Midbrain (tissue), 1 donor: ENCODE results near the gene MTMR8.
"Not testable (repeated sequence)": the region's sequence is repeated elsewhere in the genome, so short reads cannot be mapped to it uniquely, and the experiment has no call there.

Source experiments
- DNase-seq: peaks from one replicate; lab custom pipeline; 2025; lab: John Stamatoyannopoulos, UW

The MTMR8 gene

DNA sequence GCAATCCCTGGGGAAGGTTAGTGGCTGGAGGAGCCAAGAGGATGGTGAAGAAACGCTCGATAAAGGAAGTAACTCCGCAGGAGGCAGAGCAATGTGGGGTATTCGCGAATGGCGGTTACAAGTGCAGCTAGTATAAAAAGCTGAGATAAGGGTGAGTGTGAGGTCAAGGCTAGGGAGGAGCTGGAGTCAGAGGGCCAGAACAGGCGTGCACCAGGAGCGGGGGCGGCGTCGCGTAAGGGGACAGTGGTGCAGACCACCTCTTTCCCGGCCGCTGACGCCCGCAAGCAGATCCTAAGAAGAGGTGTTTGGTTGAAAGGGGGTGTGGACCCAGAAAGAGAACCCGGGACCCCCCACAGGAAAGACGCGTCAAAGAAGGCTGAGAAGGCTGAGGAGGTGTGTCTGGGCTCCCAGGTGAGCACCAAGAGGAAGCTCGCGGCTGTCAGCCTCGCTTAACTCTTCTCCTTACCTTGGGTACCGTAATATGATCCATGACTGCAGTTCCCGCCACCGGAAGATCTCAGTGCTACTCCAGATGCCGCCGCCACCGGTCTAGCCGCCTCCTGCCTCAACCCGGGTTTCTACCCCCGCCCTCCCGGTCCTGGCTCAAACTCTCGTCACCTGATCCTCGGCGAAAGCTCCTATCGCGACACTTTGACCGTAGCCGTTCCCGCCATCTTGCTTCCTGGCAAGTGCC is at the start of gene MTMR8:
Gene MTMR8 (minus strand): TSS at position 579 of the 694 bp plus-strand sequence. CDS start 89 bp downstream, at position 490.
- DNase-seq, result peak; percentile 44

DNA sequence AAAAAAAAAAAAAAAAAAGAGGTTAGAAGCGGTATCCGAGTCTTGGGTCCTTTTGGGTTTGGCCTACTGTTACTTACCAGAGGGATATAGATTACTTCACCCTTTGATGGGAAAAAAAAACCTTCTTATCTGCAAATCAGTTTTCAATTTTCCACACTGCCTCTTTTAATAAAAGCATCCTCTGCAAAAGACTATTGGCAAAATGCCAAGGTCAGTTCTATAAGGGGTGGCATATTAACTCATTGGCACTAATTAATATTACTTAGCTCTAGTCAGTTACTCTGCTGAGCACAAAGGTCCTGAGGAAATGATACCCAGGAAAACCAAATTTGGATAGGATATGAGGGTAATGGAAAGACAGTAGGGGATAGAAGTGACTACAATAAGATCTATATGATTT is 44.3 kb upstream of the MTMR8 start:
- no peak for DNase-seq

DNA sequence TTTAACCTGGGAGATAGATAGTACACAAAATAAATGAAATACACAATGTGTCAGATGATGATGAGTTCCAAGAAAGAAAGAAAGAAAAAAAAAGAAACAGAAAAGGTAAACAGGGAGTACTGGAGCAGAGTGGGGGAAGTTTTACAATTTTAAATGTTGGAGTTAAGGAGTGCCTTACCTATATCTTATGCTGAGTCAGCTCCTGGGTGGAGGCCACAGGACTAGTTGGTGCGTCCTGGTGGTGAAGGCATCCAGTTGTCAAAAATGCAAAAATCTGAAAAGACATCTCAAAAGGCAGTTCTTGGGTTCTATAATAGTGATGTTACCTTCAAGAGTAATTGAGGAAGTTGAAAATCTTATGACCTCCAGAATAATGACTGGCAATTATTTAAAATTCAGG is 42.4 kb upstream of the MTMR8 start:
- no peak for DNase-seq

DNA sequence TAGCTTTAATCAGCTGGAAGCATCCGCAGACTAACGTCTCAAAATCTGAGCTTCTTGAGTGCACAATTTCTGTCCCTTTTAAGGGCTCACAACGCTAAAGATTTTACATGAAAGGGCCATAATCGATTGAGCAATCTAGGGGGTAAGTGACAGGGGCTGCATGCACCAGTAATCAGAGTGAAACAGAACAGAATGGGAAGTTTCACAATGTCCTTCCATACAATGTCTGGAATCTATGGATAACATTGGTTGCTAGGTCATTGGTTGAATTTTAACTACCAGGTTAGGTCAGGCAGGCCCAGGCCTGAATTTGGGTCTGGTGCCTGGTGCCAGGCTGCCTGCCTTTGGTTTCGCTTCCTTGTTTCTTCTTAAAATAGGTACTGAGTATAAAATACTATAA is 42.0 kb upstream of the MTMR8 start:
- no peak for DNase-seq

DNA sequence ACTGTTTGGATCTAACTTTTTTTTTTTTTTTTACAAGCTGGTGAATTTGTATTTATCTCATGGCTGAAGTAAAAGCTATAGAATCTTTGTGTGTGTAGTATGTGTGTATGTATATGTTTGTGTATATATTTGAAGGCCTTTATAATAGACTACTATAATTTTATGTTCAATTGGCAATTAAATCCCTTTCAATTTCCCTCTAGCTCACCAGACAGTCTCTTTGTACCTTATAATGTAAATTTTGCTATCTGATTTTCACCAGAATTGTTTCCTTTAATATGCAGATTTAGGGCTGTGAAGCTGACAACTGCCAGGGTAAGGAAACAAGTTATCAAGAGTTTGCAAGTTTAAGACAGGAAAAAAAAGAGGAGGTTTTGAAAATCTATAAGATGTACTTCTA is 33.1 kb upstream of the MTMR8 start:
- no peak for DNase-seq

DNA sequence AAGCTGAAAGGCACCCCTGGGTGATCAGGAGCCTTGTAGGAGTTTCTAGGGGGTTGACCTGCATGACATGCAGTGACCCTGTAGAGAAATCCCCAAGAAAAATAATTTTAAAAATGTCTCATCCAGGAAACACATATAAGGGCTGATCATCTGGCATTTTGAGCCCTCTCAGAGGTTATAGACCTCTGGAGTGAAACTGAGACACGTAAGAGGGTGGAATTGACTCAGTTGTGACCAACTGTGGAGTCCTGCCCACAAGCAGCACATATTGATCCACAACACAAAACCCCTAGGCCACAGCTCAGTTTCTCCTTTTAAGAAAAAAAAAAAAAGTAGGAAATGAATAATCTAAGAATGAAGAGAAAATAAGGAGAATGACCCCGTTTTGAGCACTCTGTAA is 32.5 kb upstream of the MTMR8 start:
- DNase-seq, result no peak

DNA sequence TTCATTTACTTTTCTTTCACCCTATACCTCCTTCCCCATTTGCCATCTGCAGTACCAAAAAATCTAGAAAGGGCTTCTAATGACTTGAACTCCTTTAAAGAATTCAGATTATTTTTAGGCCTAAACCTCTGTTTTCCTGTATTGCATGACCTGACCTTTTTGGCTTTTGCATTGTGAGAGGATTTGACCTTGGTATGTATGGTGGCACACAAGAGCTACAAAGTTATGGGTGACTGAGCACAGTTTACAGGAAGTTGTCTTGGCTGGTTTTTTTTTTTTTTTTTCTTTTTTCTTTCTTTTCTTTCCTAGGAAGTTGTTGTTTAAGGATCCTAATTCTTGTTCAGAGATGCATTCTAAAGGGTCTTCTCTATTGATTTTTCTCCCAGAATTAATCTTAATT is 32.0 kb upstream of the MTMR8 start:
- DNase-seq, result no peak

DNA sequence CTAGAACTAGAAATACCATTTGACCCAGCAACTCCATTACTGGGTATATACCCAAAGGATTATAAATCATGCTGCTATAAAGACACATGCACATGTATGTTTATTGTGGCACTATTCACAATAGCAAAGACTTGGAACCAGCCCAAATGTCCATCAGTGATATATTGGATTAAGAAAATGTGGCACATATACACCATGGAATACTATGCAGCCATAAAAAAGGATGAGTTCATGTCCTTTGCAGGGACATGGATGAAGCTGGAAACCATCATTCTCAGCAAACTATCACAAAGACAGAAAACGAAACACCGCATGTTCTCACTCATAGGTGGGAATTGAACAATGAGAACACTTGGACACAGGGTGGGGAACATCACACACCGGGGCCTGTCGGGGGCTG is 14.5 kb upstream of the MTMR8 start:
- not testable (repeated sequence) for DNase-seq

DNA sequence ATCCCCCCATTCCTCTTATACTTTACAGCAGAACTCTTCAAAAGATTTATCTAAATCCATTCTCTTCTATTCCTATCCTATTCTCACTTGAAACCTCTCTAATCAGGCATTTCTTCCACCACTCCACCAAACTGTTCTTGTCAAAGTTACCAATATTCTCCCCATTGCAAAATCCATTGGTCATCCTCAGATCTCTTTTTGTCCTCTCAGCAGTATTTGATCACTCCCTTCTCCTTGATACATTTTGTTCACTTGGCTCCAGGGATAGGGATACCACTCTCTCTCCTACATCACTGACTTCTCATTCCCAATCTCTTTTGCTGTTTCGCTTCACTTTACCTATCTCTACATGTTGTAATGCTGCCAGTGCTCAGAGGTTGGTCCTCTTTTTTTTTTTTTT is 2.8 kb upstream of the MTMR8 start:
- DNase-seq, result no peak

DNA sequence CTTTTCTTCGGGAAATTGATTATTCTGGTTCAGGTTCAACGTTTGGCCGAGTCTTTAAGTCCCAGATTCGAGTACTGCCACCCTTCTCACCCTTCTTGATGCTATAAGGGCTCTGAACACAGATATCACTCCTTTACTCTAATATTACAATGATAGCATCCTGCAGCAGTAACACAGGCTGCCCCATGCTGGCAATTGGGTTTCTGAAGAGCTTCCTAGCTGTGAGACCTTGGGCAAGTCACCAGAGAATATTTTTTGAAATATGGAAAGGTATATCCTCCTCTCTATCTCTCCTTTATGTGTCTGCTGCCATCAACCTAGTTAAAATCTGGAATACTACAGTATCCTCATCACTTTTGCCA is 297 bp upstream of the MTMR8 start:
- no peak for DNase-seq

DNA sequence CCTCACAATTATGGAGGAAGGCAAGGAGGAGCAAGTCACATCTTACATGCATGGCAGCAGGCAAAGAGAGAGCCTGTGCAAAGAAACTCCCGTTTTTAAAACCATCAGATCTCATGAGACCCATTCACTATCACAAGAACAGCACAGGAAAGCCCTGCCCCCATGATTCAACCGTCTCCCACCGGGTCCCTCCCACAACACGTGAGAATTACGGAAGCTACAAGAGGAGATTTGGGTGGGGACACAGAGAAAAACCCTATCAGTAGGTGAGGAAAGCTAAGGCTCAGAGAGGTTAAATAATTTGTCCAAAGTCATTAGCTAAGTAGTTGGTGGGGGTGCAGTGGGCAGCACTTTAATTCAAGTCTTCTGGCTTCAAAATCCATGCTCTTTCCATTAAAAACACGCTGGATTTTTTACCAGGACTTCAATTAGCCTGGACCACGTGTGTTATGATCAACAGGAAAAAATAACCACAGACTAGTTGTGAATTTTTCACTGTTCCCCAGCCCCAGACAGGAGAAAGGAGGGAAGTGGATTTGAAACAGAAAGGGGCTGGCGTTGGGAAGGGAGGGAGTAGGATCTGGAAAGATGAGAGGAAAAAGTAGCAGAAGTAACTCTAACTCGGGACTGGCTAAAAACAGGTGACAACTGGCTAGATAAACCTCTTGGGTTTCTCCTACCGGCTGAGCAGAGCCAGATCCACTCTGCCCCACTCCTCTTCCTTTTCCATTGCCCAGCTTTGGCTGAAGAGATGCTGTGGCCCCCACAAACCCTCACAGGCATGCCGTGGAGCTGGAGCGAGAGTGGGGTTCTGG is 986 bp downstream of the MTMR8 start:
- no peak for DNase-seq

DNA sequence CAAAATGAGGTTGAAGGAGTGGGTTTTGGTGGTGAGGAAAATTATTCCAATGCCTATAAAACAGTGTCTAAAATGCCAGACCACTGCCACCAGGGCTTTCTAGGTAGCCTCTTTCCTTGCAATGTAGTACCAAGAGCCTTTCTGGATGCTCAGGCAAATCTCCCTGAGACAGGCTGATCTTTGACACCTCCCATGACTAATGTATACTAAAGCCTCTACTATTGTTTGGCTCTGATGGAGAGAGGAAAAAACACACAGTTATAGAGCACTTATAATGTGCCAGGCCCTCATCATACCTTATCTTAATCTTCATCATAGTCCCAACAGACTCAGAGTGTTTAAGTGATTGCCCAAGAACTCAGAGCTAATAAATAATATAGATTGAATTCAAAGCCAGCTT is 5.8 kb downstream of the MTMR8 start:
- DNase-seq, result no peak

DNA sequence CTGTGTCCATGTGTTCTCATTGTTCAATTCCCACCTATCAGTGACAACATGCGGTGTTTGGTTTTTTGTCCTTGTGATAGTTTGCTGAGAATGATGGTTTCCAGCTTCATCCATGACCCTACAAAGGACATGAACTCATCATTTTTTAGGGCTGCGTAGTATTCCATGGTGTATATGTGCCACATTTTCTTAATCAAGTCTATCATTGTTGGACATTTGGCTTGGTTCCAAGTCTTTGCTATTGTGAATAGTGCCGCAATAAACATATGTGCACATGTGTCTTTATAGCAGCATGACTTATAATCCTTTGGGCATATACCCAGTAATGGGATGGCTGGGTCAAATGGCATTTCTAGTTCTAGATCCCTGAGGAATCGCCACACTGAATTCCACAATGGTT is 14.5 kb downstream of the MTMR8 start:
- not testable (repeated sequence) for DNase-seq

DNA sequence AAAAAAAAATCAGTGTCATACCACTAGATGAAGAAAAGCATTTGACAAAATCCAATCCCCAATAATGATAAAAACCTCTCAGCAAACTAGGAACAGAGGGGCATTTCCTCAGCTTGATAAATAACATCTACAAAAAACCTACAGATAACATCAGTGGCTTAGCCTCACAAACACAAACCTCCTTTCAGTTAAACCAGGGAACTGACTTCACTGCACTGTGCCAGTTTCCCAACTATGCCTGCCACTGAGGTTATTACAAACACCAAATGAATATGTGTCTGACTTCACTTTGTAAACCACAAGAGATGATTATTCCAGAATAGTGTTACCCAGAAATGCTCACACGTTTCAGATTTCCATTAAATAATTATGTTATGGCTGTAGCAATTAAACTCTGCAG is 15.3 kb downstream of the MTMR8 start:
- no peak for DNase-seq

DNA sequence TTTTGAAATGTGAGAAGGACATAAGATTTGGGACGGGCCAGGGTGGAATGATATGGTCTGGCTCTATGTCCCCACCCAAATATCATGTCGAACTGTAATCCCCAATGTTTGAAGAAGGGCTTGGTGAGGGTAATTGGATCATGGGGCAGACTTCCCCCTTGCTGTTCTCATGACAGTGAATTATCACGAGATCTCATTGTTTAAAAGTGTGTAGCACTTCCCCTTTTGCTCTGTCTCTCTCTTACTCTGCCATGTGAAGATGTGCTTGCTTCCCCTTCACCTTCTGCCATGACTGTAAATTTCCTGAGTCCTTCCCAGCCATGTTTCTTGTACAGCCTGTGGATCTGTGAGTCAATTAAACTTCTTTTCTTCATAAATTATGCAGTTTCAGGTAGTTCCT is 17.5 kb downstream of the MTMR8 start:
- DNase-seq, result no peak

DNA sequence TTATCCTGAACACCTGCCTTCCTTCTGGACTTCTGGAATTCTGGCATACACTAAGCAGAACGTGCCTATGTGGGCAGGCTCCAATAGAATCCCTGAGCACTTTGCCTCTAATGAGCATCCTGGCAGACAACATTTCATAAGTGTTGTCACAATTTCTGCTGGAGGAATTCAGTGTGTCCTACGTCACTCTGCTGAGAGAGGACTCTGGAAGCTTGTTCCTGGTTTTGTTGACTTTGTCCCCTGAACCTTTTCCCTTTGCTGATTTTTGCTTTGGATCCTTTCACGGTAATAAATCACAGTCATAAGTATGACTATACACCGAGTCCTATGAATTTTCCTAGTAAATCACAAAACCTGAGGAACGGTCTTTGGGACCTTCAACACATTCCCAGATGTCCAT is 43.2 kb downstream of the MTMR8 start:
- no peak for DNase-seq

DNA sequence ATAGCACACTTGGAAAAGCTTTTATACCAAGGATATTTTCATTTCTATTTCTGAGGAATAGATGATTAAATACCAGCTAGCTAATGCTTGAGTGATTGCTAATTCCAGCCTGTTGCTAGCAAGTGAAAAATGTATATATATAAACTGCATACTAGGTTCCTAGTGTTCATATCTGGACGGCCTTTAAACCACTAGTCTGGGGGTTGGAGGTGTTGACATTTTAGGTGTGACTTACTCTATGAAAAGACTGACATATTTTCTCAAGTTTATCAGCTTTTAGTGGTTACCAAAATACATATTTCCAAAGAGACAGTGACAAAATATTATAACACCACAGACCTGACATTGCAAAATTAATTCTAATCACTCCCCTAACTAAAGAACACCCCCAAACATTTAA is 44.7 kb downstream of the MTMR8 start:
- no peak for DNase-seq

DNA sequence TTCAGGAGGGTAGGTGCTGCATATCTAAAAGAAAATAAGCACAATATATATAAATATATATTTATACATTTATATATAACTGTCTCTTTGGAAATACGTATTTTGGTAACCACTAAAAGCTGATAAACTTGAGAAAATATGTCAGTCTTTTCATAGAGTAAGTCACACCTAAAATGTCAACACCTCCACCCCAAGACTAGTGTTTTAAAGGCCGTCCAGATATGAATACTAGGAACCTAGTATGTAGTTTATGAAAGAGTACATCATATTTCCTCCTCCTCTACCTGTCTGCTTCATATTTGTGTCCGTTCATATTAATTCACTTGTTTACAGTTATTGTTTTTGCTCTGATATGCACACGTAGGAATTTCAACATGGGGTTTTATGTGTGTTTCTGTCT is 45.2 kb downstream of the MTMR8 start:
- no peak for DNase-seq

DNA sequence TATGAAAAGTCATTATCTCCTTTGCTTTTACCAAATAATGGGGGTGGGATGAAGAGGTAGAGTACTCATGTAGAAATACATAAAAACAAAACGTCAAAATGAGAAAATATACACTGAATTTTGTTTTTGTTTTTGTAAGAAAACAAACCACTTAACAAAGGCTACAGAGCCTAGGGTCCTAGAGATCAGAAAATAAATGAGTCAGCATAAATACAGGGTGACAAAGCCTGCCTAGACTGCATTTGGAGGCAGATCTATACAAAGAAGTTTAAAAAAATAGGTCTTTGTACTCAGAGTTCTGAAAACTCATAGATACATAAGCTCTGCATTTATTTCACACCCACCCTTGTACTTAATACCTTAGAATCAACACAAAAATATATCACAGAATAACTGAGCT is 52.4 kb downstream of the MTMR8 start:
- DNase-seq, result no peak

DNA sequence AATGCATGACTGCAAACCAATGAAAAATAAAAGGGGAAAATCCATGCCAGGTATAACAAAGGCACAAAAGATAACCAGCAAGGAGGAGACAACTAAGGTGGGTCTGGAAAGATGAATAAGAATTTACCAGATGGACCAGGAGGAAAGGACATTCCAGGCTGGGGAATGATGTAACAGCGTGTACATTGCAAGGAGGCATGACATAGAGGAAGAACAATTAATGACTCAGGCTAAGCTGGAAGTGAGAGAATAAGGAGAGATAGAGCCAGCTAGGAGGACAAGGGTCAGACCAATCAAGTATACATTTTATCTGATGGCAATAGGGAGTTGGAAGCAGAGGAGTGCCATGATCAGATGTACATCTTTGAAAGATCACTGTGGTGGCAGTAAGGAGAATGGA is 57.0 kb downstream of the MTMR8 start:
- DNase-seq, result no peak

DNA sequence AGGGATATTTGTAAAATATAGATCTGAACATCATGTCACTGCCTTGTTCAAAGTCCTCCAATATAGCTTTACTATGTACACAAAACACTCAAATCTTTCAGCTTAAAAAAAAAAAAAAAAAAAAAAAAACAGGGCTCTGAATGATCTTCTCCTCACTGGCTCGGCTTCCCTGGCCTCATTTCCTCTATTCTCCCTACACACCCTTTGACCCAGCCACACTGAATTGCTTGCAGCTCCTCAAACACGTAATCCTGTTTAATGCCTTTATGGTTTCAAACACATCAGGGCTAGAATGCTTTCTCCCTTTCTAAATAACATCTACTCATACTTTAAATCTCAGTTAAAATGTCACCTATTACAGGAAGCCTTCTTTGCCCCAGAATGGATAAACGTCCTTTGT is 60.8 kb downstream of the MTMR8 start:
- no peak for DNase-seq

DNA sequence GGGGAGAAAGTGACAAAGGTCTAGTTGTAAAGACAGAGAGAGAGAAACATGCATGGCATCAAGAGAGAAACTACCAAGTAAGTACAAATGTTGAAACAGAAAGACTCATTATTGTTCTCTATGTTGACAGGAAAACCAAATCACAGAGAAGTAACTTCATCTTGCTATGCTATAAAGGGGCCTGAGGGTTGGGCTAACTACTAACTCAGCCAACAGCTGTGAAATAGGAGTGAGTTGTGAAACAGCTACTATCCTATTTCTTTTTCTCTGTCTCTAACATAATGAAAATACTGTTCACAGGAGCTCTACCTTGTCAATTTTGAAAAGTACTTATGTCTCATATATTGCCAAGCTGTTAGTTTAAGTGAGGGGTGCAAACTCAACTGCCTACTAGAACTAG is 65.0 kb downstream of the MTMR8 start:
- DNase-seq, result no peak

DNA sequence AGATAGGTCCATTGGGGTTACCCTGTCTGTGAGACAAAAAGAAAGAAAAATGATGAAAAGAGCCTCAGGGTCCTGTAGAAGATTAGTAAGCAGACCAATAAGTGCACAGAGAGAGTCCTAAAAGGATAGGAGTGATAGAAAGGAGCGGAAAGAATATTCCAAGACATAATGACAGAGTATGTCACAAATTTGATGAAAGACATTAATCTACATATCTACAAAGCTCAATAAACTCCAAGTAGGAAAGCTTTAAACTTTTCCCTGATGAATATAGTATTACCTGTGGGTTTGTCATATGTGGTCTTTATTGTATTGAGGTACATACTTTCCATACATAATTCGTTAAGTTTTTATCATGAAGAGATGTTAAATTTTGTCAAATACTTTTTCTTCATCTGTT is 73.7 kb downstream of the MTMR8 start:
- DNase-seq, result no peak

DNA sequence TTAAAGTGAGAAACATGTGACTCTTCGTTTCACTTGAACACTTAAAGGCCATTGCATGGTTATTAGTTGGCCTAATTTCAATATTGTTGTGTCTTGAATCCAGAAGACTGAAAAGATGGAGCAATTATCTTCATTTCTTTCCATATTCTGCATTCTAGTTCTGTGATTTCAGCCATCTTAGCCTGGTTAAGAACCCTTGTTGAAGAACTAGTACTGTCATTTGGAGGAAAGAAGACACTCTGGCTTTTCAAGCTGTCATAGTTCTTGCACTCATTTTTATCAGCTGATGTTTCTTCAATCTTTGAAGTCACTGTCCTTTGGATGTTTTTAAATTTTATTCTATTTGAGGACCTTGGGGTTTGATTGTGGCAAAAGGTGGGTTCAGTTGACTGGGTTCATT is 81.6 kb downstream of the MTMR8 start:
- no peak for DNase-seq
